Adrenal gland (tissue), 12 donors: ENCODE measurements around the gene HIRIP3. TPM values are rescaled to one million over a fixed set of nuclear protein-coding genes. Genes with fewer than 3 reads are reported as not detected.
A peak's percentile ranks its signal among the peaks of the same experiment; 100 is the strongest.

Experiments used
- DNase-seq, 7 donors: peaks; one replicate each; pipeline ENCODE4 v3.0.0-alpha.2; 2019 to 2020
- H3K27ac ChIP-seq, 5 donors: fragments of 200-600 bp; sonication (generic) in 4 of 5; 1 replicate in 3 of 5; 2 replicates in 2 of 5; pipeline versions ENCODE4 v1.5.1 to v1.8.0; 2016 to 2020; ENCODE audit warnings: mild to moderate bottlenecking in 1 of 5
- H3K27me3 ChIP-seq: fragments of 200-600 bp; 2 replicates; pipeline ENCODE4 v1.8.0; 2021
- H3K36me3 ChIP-seq, 2 donors: fragments of 200-600 bp; replicated peaks in 1 of 2; 1 replicate in 1 of 2; 2 replicates in 1 of 2; pipeline versions ENCODE4 v1.5.1 to v1.8.0; 2018 to 2022
- H3K4me1 ChIP-seq, 2 donors: fragments of 200-600 bp; replicated peaks in 1 of 2; 1 replicate in 1 of 2; 2 replicates in 1 of 2; pipeline versions ENCODE4 v1.5.1 to v1.8.0; 2018 to 2021
- H3K4me3 ChIP-seq, 4 donors: fragments of 200-600 bp; sonication (generic) in 3 of 4; one replicate each; pipeline ENCODE4 v1.5.1; 2016 to 2018
- H3K9me3 ChIP-seq, 3 donors: fragments of 200-600 bp; sonication (generic) in 1 of 3; replicated peaks in 1 of 3; 1 replicate in 2 of 3; 2 replicates in 1 of 3; pipeline versions ENCODE4 v1.5.1 to v1.8.0; 2016 to 2021
- POLR2A ChIP-seq, 2 donors: fragments of 450-650 bp; IDR thresholded peaks; one replicate each; pipeline ENCODE4 v1.6.1; 2017; ENCODE audit warnings: antibody characterized with exemption in 2 of 2, mild to moderate bottlenecking in 2 of 2, moderate library complexity in 1 of 2
- WGBS, 4 donors: extraction: QIAGEN DNeasy Blood & Tissue Kit in 2 of 4; methylation state at CpG; one replicate each; pipeline versions ENCODE4 v1.1.5 to v1.1.7; 2013 to 2017; 5-methylcytosine and 5-hydroxymethylcytosine counted together
- intact Hi-C, 2 donors: fragments of 100-400 bp; cut with DNase I; formaldehyde crosslinking; loops; one replicate each; pipeline versions ENCODE4 v1.14.1 to v1.15.0; 2022 to 2023
- polyA plus RNA-seq, 3 donors: library from polyadenylated mRNA; stranded (reverse); fragments of 200-250 nt in 2 of 3; fragments of 350-450 nt in 1 of 3; fragmentation: Illumina TruSeq in 1 of 3; extraction: RNeasy Lipid Tissue Mini Kit (QIAGEN cat#74804) in 1 of 3; gene quantifications; one replicate each; pipeline ENCODE4 v1.2.3, GENCODE V29; 2013 to 2014
- total RNA-seq, 9 donors: library from RNA; depleted of rRNA in 4 of 9; stranded (reverse); fragments of >200 nt in 4 of 9; fragments of 120-200 nt in 1 of 9; fragmentation: NEBNext Ultra II Directional in 1 of 9; extraction: Animal tissue kit (Norgen Biotek cat#: 25700) in 1 of 9; gene quantifications; one replicate each; pipeline versions ENCODE4 v1.1.0 to v1.2.4, GENCODE V29; 2013 to 2023
- TF ChIP-seq, protein P1 (sequence below), 6 experiments: fragments of 450-650 bp in 4 of 6; fragments of 200-600 bp in 2 of 6; sonication (generic) in 1 of 6; IDR thresholded peaks; 1 replicate in 5 of 6; 2 replicates in 1 of 6; pipeline versions ENCODE4 v1.5.1 to v1.8.0; 2016 to 2021; ENCODE audit warnings: antibody characterized with exemption in 6 of 6, mild to moderate bottlenecking in 2 of 6, moderate library complexity in 1 of 6
- donor health status: healthy with polysubstance abuse.
- donor health status: Bipolar disorder and iron deficiency.
- donor health status: DM: yes; HTN: yes; CAD: no.
- donor health status: DM: no; HTN: no; CAD: no.
- donor health status: DM: no; HTN: no; CAD: no.
- donor health status: DM: yes; HTN: yes; CAD: no.

The HIRIP3 gene
- total and polyA plus RNA-seq, 12 donors = 11.0 to 35.0 (median 19.1) TPM

DNA sequence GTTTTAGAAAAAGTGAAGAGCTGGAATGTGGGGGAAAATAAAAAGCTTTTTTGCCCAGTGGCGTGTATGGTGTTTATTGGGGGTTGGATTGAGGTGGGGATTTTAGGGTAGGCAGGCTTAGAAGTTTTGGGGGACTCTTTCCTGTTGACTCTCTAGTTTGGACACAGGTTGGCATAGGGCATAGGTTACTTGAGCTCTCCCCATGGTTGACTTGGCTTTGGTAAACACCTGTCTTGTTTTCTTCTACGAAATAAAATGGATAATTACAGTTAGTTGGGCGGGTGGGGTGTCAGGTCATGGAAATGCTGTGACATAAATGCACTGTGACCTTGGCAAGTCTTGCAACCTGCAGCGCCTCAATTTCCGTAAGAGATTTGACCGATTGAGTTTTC, 22.4 kb downstream of the HIRIP3 start:
- Histone ChIP-seq H3K4me1 (peaks cover 21 to 39% of the 10 kb centered on the region in 2 donors), H3K9me3 (no peaks in the 10 kb centered on the region), H3K27ac (peak overlapping the region in 2 of 5 donors; percentile 81 to 87), H3K36me3 (peaks cover 0 to 41% of the 10 kb centered on the region in 2 donors), H3K27me3 (no peaks in the 10 kb centered on the region), H3K4me3 (peak overlapping the region in 1 of 4 donors; percentile 68)
- 47 to 53% (median 49%) methylated on average over 6 of the region's 6 CpGs for WGBS, 4 donors
- intact Hi-C loops = loop anchor here in 1 of 2 donors (5.0 kb wide), 1 partner anchor 46 kb away; the partner anchor contains the start of gene KCTD13
- DNase-seq = no peak
- TF ChIP-seq, protein P1, sequence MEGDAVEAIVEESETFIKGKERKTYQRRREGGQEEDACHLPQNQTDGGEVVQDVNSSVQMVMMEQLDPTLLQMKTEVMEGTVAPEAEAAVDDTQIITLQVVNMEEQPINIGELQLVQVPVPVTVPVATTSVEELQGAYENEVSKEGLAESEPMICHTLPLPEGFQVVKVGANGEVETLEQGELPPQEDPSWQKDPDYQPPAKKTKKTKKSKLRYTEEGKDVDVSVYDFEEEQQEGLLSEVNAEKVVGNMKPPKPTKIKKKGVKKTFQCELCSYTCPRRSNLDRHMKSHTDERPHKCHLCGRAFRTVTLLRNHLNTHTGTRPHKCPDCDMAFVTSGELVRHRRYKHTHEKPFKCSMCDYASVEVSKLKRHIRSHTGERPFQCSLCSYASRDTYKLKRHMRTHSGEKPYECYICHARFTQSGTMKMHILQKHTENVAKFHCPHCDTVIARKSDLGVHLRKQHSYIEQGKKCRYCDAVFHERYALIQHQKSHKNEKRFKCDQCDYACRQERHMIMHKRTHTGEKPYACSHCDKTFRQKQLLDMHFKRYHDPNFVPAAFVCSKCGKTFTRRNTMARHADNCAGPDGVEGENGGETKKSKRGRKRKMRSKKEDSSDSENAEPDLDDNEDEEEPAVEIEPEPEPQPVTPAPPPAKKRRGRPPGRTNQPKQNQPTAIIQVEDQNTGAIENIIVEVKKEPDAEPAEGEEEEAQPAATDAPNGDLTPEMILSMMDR (IDR thresholded peaks at IDR 0.05) = no peak

DNA sequence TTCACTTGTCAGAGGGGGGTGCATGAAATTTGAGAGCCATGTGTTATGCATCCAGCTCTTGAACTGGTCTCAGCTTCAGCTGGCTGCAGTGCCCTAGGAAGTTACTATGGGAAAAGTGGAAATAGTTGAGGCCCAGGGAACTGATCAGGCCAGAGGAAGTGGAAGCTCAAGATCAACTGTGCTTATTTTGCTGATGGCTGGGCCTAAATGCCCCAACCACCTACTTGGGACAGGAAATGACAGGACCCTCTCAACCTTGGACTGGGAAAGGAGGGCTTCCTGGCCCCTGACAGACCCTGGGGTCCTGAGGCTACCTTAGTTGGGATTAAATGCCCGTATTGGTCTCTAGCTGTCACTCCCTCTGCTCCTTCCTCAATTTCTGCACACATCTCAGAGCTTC, 22.9 kb downstream of the HIRIP3 start:
- Histone ChIP-seq H3K4me3 (no peak overlapping the region), H3K36me3 (peaks cover 0 to 38% of the 10 kb centered on the region in 2 donors), H3K27ac (peak overlapping the region in 2 of 5 donors; percentile 81 to 87), H3K27me3 (no peaks in the 10 kb centered on the region), H3K9me3 (no peaks in the 10 kb centered on the region), H3K4me1 (peaks cover 21 to 36% of the 10 kb centered on the region in 2 donors)
- intact Hi-C loops = loop anchor here in 1 of 2 donors (5.0 kb wide), 1 partner anchor 45 kb away; the partner anchor contains the start of gene KCTD13
- WGBS, 4 donors = 86 to 92% (median 88%) methylated on average over 1 of the region's 1 CpG
- TF ChIP-seq POLR2A (IDR thresholded peaks at IDR 0.05) = no peak
- TF ChIP-seq, protein P1 (IDR thresholded peaks at IDR 0.05) = no peak
- DNase-seq = no peak

DNA sequence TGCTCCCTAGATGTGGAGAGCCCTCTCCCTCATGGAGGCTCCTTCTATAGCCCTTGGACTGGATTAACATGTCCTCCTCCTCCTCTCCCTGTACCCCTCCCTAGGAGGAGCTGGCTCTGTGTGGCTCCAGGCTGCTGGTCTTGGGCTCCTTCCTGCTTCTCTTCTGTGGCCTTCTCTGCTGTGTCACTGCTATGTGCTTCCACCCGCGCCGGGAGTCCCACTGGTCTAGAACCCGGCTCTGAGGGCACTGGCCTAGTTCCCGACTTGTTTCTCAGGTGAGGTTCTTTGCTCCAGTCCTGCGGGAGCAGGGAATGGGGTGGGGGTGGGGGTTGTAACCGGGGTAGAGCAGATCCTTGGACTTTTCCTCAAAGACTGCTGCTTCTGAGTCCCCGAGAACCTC, 24.1 kb downstream of the HIRIP3 start:
- no peak for DNase-seq
- intact Hi-C loops = loop anchor here in 1 of 2 donors (5.0 kb wide), 1 partner anchor 44 kb away; the partner anchor contains the start of gene KCTD13

DNA sequence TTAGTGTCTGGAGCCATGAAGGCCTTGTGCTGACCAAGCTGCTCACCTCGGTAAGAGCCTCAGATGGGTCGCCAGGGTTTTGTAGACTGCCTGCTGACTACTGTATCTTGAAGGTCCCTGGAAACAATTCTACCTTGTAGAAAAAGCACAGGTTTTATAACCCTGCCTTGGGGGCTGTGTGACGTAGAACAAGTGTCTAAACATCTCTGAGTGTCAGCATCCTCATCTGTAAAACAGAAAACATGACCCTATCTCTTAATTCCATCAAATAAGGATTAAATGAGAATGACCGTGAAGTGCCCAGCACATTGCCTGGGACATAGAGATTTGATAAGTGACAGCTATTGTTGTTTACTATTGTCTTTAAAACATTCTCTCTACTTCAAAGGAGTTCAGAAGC, 27.2 kb downstream of the HIRIP3 start:
- Histone ChIP-seq H3K27me3 (no peaks in the 10 kb centered on the region), H3K36me3 (peaks cover 0 to 37% of the 10 kb centered on the region in 2 donors), H3K9me3 (no peaks in the 10 kb centered on the region), H3K4me3 (no peak overlapping the region), H3K4me1 (peaks cover 2 to 38% of the 10 kb centered on the region in 2 donors), H3K27ac (no peak overlapping the region)
- DNase-seq = no peak
- TF ChIP-seq, protein P1 (IDR thresholded peaks at IDR 0.05) = no peak
- TF ChIP-seq POLR2A (IDR thresholded peaks at IDR 0.05) = no peak
- 84 to 88% (median 86%) methylated on average over 3 to 4 of the region's 4 CpGs for WGBS, 4 donors
- intact Hi-C loops = no loop called here

More for the DNA sequence above, 24.1 kb downstream of the HIRIP3 start:
- TF ChIP-seq POLR2A (IDR thresholded peaks at IDR 0.05) = no peak
- TF ChIP-seq, protein P1 (IDR thresholded peaks at IDR 0.05) = no peak
- H3K4me3 ChIP-seq = no peak overlapping the region
- no peak overlapping the region for H3K27ac ChIP-seq
- H3K4me1 ChIP-seq = peaks cover 17 to 34% of the 10 kb centered on the region in 2 donors
- 62 to 87% (median 80%) methylated on average over 4 to 8 of the region's 8 CpGs for WGBS, 4 donors
- H3K27me3 ChIP-seq = no peaks in the 10 kb centered on the region
- H3K36me3 ChIP-seq = peaks cover 0 to 37% of the 10 kb centered on the region in 2 donors
- H3K9me3 ChIP-seq = no peaks in the 10 kb centered on the region
